CD4-positive, alpha-beta T cell treated with Interleukin-15 for 4 hours (primary cell): ENCODE measurements around the gene SPTBN5.

Experiments used
- DNase-seq: peaks from one replicate; pipeline ENCODE4 v3.0.0-alpha.2; 2020; ENCODE audit warnings: low spot score

SPTBN5 gene

DNA sequence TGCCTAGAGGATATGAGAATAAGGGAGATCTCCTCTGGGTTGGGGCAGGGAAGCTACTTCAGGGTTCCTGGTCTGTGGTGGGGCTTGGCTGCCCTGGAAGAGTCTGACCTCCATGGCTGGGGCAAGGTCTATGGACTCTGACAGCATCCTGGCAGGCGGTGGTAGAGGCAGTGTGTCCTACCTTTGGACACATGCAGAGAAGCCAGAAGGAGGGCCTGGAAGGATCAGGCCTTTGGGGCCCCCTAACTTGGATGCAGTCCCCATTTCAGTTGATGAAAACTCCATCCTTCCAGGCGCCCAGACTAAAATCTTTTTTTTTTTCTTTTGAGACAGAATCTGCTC is 10.4 kb downstream of the SPTBN5 start:
- no peak for DNase-seq

DNA sequence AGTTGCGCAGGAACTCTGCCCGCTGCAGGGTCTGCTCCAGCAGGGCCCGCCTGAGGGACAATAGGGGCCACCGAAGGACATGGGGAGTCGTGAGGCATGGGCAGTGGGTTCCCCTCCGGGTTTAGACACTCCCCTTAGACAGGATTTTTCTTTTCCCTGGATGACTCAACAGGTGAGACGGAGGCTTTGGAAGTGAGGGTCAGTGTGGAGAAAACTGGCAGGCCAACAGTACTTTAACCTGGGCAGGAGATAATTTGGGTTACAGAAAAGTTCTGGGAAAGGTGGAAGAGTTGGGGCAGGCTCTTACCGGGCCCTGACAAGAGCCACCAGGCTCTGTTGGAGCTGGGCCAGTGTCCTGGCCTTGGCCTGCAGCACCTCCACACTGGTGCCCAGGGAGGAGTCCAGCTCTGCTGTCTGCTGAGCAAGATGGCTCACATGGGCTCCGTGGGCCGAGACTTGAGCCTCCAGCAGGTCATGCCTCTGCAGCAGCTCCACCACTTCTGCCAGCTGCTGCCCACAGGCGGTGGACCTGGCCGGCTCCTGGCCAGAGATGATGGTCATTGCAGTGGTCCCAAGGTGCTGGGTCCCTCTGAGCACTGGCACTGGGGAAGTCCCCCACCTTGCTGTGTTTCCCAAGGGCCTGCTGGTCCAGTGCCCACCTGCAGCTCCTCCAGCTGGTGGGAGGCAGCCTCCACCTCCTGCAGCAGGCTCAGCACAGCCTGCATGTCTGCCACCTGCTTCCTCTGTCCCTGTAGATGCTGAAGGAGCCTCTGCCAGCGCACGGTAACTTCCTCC is 11.0 kb downstream of the SPTBN5 start:
- no peak for DNase-seq

DNA sequence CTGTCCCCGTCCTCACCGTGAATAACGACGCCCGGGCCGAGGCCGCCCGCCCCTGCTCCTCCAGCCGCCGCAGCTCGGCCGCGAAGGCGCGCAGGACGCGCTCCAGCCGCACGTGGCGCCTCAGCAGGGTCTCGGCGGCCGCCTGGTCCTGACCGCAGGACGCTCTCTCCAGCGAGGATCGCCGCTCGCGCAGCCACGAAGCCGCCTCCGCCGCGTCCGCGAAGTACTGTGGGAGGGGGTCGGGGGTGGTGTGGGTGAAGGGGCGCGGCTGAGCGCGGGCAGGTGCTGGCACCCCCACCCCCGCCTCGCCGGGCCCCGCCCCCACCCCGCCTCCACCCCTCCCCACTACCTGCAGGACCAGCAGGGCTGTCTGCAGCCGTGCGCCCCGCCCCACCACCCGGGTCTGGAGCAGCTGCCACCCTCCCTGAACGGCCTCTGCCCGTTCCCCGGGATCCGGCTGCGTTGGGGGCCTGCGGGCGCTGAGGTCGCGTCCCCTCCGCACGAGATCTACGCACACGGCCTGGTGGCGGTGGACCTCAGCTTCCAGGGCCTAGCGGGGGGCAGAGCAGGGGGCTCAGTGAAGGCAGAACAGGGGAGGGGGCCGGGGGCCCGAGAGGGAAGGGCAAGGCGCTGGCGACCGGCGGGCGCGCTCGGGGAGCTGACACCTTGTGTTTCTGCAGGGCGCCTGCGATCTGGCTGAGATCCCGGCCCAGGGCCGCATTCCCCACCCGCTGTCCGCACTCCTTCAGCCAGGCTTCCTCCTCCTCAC is 11.7 kb downstream of the SPTBN5 start:
- DNase-seq = no peak

DNA sequence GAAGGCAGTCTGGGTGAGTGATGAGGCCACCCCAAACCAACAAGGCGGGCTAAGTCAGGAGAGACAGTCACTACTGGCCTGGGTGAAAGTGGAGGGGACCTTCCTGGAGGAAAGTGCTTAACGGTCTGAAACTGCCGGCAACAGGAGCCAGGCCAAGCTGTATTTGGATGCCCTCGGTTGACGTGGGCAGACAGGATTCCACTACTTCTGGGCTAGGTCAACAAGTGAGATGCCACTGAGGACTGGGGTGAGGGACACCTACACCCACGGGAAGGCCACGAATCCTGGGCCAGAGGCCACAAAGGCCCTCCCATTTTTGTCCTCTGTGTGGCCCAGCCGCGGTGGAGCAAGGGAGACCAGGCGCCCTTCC is 12.3 kb downstream of the SPTBN5 start:
- DNase-seq = no peak

DNA sequence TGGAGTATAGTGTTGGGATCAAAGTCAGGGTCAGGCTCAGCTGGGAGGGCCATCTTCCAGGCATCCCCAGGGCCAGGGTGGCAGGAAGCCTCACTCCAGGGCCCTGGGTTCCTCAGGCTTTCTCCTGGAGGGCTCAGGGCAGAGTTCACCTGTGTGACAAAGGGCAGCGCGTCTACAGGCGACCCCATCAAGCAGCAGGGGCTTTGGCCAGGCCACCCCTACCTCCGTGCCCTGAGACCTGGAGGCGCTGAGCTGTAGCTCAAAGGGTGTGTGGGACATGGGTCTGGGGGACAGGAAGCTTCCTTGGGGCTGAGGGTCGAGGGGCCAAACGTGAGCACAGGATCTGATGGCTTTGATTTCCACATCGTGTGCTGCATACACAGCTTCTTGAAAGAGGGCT is 12.8 kb downstream of the SPTBN5 start:
- DNase-seq = no peak

DNA sequence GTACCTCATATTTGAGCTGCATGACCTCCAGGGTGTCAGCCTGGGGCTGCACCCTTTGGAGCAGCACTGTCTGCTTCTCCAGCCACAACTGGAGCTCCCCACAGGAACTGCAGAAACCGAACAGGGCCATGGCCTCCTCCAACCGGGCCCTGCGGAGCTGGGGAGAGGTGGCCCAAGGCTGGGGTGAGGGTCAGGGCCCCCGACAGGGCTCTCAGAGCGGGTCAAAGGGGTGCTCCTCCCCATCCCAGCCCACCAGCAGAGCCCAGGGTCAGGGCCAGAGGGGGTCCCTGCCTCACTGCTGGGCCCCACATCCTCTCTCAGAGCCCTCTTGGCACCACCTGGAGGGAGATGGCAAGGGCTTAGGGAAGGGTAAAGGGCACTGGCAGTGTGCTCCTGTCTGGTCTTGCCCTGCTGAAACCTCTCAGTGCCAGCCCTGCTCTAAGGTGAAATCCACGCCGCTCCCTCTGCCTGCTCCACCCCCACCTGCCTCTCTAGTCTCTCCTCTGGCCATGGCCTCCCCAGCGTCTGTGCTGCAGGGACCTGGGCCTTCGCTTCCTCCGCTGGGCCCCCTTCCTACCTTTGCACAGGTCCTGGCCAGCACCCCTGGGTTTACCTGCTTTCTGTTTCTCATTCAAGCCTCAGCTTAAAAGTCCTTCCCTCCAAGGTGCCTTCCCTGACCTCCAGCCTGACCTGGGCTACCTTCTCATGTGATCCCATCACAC is 13.5 kb downstream of the SPTBN5 start:
- no peak for DNase-seq

DNA sequence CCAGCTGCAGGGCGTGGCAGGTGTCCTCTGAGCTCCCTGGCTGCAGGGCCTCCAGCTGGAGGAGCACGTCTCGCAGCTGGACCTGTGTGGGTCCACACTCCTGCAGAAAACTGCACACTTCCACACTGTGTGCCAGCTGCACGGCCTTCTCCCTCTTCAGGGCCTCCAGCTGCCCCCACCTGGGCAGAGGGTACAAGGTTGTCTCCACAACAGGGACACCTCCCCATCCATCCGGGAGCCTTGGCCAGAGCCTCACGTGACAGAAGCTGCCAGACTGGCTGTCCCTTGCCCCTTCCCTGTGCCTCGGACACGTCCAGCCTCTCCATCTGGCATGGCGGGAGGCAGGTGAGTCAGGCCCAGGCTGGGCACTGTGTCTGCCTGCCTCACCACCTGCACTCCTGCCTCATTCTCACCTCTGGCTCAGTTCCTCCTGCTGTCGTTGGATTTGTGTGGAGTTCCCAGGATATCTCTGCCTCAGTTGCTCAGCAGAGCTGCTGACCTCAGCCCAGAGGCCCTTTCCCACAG is 14.5 kb downstream of the SPTBN5 start:
- DNase-seq = no peak

DNA sequence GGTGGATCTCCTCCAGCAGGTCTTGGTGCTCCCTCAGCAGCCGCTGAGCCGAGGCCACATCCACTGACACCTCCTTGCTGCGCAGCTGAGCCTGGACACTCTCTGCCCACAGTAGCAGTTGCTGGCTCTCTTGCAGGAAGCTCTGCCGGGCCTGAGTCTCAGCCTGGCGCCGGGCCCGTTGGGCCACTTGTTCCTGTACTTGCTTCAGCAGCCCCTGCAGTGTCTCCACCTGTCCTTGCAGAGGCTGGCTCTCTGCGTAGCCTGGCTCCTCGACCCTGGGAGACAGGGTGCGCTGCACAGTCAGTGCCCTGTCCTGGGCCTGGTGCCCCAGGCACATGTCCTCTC is 15.5 kb downstream of the SPTBN5 start:
- DNase-seq = no peak

DNA sequence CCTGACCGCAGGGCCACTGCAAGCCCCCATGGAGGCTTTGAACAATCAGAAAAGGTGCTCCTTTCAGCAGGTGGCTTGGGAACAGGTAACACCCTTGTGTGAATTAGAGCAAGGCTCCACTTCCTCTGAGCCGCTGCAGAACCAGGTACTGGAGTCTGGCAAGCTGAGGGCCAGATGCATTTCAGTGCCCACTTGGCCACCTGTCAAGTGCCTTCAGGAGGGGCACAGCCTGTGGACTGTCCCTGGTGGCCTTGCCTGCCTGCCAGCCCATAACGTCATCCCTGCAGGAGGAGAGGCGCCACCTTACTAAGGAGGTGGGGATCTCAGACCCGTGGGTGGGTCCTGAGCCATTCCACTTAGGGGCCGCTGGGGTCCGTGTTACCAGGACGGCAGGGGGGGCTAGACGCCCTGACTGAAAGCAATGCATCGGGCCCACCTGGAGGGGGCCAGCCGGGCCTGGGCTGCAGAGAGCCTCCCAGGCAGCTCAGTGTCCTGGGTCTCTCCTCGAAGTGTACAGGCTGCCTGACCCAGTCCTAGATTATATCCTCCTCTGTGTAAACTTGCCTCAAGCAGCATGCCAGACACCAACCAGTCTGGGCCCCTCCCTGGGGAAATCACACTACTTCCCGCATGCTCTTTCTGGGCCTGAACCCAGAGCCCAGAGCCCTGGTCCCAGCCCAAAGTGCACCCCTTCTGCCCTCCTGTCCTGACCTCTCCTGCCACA is 16.1 kb downstream of the SPTBN5 start:
- DNase-seq = no peak

DNA sequence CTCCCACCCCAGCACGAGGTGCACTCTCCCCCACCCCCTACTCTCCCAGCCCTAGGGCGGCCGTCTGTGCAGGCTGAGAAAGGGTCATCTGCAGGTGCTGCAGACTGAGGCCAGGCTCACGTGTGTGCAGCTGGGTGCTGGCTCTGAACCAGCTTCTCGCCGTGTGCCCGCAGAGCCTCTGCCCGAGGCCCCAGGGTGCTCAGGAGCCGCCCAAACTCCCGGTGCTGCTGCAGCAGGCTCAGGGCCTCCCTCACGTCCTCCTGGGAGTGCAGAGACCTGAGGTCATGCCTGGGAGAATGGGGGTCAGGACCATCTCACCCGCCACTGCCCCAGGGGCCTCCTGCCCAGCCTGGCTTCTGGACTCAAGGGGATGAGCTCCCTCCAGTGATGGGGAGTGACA is 17.2 kb downstream of the SPTBN5 start:
- DNase-seq = no peak

DNA sequence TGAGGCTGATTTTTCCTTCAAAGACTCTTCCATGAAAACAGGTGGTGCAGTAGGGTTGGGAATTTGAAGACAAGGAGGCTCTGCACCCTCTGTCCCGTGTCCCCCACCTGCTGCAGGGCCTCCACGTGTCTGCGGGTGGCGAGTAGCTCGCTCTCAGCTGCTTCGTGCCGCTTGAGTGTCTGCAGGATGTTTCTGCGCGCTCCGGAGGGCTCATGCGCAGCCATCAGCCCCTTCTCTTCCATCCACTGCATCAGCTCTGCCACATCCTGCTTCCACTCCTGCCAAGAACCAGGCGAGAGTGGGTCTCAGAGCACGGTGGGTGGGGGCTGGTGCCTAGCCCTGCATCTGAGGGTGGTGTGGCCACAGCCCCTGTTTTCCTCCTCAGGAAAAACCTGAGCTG is 17.8 kb downstream of the SPTBN5 start:
- DNase-seq = no peak

DNA sequence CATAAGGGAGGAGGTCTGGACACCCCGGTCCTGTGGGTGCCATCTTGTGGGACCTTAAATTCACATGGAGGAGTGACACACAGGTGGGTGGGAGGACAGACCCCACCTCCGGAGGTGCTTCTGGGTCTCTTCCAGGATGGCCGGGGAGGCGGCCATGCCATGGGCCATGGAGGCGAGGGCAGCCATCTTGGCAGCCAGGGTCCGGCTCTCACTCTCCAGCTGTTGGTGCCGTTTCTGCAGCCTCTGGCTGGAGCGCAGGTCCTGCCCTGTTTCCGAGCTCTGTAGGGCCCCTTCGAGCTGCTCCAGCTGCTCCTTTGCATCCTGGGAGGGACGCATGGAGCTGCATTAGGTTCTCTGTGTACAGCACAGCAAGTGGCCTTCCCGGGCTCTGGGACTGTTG is 19.1 kb downstream of the SPTBN5 start:
- no peak for DNase-seq

DNA sequence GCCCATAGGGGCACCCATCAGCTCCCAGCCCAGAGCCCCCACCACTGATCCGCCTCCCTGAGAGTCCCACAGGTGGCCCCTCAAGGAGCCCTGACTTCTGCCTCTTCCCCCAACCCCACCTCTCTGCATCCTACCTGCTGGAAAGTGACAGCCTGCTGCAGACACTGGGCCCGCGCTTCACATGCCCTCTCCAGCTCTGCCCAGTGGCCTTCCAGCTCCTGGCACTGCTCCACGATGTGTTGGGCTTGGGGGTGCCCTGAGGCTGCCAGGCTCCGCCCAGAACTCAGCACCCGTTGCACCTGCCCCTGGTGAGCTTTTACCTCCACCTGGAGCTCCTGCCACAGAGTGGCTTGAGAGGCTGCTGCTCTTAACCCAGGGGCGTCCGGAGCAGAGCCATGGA is 20.1 kb downstream of the SPTBN5 start:
- no peak for DNase-seq

DNA sequence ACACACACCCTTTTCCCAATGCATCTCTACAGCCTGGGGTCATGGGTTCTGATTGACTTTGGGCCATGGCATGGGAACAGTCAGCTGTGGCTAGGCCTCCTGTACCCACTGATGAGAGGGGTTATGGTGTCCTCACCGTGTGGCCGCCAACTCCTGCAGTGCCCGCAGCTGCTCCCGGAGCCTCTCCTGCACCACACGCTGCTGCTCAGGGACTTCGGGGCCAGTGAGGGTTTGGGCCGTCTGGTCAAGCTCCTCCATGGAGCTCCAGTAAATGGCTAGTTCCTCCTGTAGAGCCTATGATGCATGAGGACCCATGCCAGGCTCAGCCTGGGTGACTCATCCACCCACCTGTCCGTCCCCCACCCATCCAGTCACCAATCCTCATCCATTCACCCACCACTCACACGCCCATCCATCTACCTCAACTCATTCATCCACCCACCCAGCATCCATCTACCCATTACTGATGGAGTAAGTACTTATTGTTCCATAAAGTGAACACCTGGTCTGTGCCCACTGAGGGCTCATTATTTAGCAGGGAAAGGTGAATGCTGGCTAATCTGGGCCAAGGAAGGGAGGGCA is 21.6 kb downstream of the SPTBN5 start:
- DNase-seq = no peak

DNA sequence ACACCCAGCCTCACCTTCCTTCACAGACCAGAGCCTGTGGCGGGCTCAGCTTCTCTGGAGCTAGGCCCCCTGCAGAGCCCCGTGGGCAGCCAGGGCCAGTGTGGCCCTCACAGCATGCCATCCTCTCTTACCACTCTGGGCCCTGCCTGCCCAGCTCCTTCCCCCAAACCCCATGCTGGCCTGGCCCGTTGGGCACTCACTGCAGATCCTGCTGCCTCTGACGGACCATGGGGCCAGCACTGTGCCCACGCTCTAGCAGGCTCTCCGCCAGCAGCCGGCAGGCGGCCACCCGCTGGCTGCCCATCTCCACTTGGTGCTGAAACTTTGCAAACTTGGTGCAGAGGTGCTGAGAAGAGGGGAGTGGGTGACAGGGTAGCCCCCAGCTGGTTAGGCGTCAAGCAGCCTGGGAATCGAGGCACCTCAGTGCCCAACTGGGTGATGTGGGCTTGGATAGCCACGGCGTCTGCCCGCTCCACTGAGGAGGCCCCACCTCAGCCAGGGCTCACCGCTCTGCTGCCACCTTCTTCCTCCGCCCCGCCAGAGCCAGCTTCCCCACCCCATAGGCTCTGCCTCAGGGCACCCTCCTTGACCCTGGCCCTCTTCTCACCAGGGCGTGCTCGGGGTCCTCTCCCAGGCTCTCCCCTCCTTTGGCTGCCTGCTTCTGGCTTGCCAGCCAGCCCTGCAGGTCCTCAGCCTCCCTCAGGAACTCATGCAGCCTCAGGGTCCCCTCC is 22.5 kb downstream of the SPTBN5 start:
- no peak for DNase-seq

DNA sequence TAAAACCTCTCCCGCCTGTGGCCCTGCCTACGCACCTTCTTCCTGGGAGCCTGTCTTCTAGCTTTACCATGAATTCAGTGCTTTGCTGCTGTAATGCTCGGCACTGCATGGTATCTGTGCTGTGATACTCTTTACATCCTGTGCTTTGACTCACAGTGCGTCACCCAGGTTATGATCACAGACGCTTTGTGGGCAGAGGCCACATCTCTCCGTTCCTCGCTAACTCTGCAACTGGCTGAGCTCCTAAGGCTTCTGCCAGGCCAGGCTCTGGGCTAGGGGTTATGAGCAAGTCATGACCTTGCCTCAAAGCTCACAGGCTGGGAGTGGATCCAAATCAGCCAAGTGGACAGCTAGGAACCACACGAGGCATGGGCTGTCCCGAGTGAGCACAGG is 23.2 kb downstream of the SPTBN5 start:
- DNase-seq = peak; percentile 72

DNA sequence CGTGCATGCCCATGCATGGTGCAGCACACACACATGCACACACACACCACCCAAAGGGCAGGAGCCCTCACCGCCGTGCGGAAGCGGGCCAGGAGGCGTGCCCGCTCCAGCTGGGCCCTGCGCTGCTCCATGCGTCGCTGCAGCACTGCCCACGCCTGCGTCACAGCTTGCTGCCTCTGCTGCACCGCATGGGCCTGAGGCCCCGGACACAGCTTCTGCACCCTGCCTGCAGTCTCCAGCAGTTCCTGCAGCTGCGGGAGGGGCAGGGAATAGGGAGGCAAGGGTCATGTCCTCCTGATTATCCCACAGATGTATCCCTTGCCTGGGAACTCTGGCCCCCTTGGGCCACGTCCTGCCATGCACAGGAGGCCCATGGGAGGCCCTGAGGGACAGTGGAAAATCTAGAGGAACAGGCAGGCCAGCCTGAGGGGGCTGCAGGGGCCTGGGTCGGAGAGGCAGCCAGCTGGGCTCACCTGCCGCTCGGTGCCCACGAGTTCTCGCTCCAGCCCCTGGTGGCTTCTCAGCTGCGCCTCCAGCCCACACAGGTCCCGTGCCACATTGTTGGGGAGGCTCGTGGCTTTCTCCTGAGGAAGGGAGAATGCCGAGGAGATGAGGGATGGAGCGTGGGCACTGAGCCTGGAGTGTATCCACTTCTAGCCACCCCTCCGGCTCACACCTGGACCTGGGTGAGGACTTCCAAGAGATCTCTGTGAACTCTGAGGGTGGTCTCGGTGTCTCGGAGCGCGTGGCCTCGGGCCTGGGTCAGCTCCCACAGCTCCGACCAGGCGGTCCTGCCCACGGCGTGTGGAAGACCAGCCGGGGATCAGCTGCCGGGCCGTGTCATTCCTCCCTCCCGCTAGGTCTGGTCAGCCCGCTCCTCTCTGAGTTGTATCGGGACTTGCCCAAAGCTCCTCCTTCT is 23.8 kb downstream of the SPTBN5 start:
- no peak for DNase-seq

DNA sequence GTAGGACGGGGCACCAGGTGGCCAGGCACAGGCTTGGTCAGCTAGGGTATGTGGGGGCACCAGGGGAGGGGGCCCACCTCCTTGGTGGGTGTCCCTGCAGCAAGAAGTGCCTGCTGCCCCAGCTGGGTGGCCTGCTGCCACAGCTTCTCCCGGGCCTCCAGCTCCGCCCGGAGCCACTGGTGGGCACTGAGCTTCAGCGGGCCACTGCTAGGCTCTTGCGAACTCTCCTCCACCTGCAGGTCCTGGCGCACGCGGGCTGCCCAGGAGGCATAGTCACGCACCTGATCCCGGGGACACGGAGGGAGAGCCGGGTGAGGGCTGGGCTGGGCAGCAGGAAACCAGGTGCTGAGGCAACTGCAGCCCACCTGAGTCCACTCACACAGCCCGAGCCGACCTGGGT is 25.5 kb downstream of the SPTBN5 start:
- DNase-seq = no peak

DNA sequence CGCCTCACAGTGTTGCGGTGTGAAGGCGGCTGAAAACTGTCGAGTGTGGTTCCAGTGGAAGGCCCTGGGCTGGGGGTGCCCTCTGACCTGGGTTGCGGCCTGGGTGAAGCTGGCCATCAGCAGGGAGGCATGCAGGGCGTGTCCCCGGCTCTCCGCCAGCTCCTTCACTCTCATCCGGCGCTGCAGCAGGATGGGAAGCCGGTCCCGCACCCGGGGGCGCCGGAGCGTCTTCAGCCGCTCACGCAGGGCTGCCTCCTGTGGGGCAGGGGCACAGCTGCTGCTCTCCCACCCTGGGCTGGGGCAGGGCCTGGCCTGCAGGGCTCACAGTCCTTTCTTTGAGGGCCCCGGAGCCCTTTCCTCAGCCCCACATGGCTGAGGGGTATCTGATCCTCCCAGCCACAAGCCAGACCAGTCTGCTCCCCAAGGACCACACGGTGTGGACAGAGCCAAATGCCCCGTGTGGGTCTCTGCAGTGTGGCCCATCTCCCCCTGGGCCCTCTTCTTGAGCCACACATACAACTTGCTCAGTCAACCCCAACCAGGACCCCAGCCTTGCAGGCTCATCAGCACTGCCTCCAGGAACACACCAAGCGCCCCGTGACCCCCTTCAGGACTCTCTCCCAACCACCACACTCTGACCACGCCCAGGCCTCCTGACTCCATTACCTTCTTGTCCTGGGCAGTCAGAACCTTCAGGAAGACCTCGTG is 26.8 kb downstream of the SPTBN5 start:
- no peak for DNase-seq

DNA sequence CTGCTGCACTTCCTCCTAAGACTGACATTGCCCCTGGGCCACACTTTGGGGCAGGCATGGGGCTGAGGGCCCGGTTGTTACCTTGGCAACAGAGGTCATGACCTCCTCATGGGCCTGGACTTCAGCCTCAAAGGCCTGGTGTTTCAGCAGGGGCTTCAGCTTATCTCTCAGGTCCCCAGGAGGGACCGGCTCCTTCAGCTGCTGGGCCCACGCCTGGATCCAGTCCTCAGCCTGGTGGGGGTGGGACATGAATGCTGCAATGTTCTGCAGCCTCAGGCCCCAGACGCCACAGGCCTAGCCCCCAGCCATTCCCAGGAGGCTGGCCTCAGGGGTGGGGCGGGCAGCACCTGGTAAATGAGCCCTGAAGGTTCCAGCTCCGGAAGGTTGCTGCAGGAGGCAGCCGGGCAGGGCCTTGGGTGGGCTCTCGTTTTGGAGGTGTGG is 27.6 kb downstream of the SPTBN5 start:
- DNase-seq = no peak
